Stimulated activated naive CD8-positive, alpha-beta T cell treated with anti-CD3 and anti-CD28 coated beads, Interleukin-15, Interleukin-2, amounts not matched to agents 100 U/mL and 50 U/mL, for 24 hours (primary cell): Measurements from ENCODE around the gene HIF3A.

Experiments
- ATAC-seq: fragments of 150-1000 bp; cut with Tn5 transposase; one replicate; pipeline ENCODE4 v1.10.0; 2021
- DNase-seq: peaks from one replicate; pipeline ENCODE4 v3.0.0; 2021

Gene HIF3A

DNA sequence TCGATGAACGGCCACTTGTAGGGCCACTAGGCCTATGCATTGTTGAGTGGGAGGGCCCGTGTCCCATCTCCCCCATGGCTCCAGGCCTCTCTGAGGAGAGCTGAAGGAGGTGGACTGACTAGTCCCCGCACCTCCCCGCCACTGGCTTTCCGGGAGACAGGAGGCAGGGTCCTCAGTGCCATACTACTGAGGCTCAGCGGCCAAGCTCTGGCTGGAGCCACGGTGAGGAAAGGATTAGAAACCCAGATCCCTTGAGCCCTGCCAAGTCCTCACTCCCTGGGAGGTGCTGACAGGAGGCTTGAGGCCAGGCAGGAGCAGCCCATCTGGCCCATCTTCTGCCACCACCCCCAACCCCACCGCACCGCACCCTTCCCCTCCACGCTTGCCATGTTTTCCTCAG, 87.6 kb downstream of the HIF3A start:
- ATAC-seq (no peak), DNase-seq (no peak)

DNA sequence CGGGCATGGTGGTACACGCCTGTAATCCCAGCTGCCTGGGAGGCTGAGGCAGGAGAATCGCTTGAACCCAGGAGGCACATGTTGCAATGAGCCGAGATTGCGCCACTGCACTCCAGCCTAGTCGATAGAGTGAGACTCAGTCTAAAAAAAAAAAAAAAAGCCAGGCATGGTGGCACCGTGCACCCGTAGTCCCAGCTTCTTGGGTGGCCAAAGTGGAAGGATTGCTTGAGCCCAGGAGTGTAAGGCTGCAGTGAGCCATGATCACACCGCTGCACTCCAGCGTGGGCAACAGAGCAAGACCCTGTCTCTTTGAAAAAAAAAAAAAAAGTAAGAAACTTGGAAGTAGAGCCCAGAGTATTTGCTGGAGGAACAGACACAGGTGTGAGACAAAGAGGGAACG, 88.8 kb downstream of the HIF3A start:
- ATAC-seq (no peak), DNase-seq (no peak)

DNA sequence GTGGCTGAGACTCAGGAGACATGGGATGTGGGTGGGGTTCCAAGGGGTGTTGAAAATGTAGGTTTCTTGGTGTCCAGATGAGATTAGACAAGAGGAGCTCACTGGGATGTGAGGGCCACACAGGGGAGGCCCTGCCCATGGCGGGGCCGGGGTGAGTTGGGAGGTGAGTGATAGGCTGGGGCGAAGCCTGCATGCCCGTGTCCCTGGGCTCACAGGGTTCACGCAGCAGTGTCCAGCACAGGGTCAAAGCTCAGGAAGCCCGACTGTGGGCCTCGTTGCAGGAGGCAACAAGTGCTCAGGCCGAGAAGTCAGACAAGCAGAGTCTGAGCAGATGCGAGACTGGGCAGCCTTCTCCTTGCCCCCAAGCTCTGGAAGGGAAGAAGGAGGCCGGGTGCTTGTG, 89.3 kb downstream of the HIF3A start:
- DNase-seq (no peak), ATAC-seq (no peak)

DNA sequence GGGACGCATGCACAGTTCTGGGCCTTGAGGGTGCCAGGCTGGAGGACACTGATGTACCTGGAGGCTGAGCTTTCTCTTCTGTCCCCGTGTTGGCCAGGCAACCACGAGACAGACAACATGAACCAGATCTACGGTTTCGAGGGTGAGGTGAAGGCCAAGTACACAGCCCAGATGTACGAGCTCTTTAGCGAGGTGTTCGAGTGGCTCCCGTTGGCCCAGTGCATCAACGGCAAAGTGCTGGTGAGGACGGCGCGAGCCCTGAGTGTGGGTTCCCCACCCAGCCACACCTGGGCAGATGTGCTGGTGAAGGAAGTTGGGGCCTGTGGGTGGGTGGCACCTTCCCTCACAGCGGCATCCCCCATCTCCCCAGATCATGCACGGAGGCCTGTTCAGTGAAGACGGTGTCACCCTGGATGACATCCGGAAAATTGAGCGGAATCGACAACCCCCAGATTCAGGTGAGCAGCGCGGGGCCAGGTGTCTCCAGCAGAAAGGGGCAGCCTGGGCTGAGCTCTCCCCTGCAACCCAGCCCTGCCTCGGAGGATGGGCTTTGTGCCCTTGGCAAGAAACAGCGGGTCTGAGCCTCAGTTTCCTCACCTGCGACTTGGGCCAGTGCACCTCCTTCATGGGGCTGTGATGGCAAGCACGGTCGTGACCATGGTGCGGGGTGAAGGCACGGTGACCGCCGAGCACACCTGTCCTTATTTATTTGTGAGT, 90.3 kb downstream of the HIF3A start:
- DNase-seq (no peak), ATAC-seq (no peak)

DNA sequence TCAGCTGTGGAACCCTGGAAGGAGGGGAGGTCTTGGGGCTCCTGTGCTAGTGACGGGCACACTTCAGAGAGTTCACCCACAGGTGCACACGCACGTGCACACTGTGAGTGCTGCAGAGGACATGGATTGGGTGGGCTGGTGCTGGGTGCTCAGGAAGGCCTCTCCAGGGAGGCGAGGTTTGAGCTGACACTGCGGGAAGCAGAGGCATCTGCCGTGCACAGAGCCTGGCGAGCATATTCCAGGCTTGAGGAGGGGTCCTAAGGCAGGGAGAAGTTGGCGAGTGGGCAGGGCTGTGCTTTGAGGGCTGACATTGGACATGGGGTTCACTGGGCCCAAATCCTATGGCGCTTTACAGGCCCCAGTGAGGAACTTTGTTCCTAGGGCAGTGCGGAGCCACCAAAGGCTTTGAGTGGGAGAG, 90.9 kb downstream of the HIF3A start:
- DNase-seq = no peak
- ATAC-seq = no peak

DNA sequence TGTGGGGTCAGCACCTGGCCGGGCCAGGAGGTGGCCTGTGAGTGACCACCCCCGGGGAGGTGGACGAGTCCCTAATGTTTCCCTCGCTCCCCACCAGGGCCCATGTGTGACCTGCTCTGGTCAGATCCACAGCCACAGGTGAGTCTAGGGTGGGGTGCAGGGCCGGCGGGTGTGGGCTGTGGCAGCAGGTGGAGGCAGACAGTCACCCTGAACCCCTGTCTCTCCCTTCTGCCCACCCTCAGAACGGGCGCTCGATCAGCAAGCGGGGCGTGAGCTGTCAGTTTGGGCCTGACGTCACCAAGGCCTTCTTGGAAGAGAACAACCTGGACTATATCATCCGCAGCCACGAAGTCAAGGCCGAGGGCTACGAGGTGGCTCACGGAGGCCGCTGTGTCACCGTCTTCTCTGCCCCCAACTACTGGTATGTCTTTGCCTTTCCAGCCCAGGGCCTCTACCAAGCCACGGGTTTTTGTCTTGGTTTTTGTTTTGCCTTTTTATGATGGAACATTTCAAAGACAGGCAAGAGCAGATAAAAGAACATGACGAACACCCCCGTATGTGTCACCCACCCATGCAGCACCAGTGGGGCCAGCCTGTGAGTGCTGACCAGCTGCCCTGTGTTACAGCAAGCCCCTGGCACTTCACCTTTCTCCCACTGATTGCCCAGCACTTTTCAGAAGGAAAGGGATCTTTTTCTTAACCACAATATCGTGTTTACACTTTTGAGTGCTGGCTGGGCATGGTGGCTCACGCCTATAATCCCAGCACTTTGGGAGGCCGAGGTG, 91.7 kb downstream of the HIF3A start:
- DNase-seq (no peak), ATAC-seq (no peak)

DNA sequence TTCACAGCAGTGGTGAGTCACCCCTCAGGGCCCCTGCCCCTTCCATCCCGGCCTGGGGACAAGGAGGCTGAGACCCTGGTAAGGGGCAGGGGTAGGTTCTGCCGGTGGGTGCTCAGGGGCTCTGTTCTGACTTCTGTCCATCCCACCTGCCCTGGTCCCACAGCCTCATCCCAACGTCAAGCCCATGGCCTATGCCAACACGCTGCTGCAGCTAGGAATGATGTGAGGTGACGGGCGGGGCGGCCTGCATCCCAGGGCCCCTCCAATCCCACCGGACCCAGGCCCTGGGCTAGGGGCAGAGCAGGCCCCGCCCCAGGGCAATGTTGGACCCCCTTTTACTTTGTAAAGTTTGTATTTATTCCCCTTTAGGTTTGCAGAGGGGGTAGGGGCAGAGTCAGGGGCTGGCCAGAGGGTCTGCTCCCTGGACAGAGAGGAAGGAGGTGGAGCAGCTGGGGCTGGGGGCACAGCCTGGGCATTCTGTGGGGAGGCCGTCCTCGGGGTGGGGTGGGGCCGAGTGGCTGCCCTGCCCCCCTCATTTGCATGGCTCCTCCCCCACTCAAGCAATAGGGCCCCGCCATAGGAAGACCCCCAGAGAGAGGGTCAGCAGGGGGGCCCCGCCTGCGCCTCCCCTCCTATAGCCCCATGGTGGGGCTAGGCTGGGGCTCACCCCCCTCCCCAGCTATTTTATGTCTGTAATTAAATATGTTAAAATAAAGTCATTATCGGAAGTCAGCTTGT, 93.4 kb downstream of the HIF3A start:
- ATAC-seq = no peak

DNA sequence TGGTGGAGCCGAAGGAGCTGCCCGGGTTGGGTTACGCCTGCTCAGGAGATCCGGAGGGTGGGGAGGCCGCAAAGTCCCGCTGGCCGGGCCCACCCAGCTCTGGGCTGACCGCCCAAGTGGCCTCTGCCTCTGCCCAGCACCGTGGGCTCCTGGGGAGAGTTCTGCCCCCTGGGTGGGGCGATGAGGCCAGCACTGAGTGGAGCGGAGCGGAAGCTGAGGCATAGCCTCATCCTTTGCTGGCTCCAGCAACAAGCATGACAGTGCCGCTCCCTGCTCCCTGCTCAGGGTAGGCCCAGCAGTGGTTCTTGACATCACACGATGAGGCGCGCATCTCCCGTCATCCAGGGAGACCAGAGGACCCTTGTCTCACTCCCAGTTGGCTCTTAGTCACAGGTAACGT, 94.0 kb downstream of the HIF3A start:
- no peak for ATAC-seq

More for the DNA sequence above, 93.4 kb downstream of the HIF3A start:
- DNase-seq = no peak

DNA sequence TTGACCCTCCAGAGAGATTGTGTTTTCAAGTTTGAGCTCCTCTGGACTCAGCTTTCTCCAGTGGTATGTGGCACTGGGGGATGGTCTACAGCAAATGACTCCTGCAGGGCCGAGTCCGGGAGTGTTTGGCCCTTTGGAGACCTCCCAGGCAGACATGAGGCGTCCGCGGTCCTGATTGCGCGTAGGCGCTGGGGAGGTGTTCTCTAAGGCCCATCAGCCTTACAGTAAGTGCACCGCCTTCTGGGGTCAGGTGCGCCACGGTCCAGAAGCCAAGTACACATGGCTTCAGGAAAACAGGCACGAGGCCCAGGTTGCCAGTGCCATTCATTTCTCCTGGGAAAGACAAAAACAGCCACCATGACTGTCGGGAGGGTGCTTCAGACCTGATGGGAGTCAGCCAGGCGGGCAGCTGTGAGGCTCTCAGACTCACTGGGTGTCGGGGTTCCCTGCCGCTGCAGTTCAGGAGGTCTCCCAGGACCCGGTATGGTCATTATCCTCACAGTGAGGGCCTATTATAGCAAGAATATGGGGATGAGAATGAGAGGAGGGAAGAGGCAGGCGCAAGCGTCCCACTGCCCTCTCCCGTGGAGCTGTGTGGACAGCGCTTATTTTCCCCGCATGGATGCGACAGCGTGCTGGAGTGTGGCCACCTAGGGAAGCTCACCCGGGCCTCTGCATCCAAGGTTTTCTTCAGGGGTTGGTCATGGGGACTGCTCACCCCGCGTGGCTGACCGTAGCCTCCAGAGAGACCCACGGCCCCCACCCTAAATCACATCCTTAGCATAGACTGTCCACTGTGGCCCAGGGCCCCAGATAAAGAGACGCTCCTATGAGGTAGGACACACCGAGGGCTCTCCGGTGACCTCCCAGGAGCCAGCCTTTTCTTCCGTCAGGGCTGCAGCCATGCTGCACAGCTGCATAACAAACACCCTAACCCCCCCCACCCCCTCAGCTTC, 94.7 kb downstream of the HIF3A start:
- DNase-seq (no peak), ATAC-seq (no peak)

More for the DNA sequence above, 94.0 kb downstream of the HIF3A start:
- no peak for DNase-seq

DNA sequence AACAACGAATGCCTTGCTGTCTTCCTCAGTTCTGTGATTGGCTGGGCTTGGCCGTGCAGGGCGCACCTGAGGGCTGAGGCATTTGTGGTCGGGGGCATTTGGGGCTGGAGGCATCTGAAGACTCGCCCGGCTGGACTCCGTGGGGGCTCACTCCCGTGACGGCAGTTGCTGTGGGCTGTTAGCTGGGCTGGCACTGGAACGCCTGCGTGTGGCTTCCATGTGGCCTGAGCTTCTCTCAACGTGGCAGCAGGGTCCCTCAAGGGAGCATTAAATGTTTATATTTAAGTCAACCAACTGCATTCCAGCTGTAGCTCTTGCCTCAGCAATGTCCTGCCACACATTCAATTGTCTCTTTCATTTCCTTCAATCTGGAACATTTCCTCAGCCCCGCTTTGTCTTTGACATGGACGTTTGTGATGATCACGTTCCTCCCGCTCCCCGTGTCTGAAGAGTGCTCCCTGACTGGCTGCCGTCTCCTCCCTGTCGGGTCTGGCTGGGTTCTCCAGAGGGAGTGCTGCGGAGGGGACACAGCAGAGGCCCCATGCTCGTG, 95.5 kb downstream of the HIF3A start:
- ATAC-seq = no peak
- no peak for DNase-seq

DNA sequence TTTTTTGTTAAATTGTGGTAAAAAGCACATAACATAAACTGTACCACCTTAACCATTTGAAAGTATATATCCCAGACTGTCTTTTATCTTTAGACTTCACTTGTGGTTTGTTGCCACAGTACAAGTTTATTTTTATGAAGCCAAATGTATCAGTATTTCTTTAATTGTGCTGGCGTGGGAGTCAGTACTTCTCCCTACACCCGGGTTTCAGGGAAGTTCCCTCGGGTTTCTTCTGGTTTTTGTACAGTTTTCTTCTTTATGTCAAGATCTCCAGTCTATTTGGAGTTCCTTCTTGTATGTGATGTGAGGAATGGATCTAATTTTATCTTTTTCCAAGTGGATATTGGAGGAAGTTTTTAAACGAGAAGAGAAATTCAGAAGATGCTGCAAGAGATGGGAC, 96.0 kb downstream of the HIF3A start:
- ATAC-seq (no peak), DNase-seq (no peak)
